ENCODE data around the gene SLAMF1.

DNA sequence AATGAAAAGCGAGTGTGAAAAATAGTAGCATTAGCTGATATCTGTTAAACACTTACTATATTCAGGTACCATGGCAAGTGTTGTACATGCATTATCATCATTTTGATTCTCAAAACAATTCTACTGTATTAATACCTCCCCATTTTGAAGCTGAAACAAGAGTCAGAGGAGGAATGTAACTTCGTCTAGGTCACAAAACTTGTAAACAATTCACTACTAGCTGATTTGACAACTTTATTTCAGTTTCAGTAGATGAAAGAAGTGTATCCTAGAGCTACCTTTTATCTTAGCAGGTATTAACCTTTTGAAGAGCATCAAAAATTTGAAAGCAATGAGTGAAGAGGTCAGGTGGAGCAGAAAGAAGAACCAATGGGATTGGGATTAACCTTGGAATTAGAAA is 69.2 kb downstream of the SLAMF1 start:
- TF ChIP-seq, protein P1, sequence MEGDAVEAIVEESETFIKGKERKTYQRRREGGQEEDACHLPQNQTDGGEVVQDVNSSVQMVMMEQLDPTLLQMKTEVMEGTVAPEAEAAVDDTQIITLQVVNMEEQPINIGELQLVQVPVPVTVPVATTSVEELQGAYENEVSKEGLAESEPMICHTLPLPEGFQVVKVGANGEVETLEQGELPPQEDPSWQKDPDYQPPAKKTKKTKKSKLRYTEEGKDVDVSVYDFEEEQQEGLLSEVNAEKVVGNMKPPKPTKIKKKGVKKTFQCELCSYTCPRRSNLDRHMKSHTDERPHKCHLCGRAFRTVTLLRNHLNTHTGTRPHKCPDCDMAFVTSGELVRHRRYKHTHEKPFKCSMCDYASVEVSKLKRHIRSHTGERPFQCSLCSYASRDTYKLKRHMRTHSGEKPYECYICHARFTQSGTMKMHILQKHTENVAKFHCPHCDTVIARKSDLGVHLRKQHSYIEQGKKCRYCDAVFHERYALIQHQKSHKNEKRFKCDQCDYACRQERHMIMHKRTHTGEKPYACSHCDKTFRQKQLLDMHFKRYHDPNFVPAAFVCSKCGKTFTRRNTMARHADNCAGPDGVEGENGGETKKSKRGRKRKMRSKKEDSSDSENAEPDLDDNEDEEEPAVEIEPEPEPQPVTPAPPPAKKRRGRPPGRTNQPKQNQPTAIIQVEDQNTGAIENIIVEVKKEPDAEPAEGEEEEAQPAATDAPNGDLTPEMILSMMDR (IDR thresholded peaks at IDR 0.05), result no peak
- TF ChIP-seq POLR2A (IDR thresholded peaks at IDR 0.05), result no peak

Data from thyroid gland (tissue), 4 donors.